ENCODE data around the gene ABR.

The ABR gene

DNA sequence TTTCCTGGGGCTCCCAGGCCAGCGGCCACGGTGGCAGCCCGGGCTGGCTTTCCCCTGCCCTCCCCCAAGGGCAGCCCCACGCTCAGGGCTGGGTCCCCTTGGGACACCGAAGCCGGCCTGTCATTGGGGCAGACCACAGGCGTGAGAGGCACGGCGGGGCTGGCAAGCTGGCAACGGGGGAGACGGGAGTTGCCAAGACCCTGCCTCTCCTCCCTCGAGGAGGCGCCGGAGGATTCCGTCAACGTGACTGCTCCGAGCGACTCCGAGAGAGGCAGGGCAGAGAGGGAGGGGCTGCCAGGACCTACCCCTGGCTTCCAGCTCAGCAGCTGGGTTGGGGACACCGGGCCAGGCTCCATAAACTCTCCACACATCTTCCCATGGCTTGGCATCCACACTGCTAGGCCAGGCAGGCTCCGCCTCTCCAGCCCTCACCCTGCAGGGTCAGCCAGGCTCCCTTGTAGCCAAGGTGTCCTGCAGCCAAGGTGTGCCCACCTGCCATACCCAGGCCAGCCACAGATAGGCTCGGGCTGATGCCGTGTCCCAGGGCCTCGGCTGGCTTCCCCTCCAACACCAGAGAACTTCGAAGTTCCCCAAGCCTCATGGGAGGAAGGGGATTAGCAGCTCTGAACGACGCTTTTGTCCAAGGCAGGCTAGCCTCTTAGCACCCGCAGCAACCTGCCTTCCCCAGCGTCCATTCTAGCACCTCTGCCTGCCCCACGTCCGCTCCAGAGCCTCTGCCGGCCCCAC is 157.3 kb downstream of the ABR start:
- no peak for DNase-seq

DNA sequence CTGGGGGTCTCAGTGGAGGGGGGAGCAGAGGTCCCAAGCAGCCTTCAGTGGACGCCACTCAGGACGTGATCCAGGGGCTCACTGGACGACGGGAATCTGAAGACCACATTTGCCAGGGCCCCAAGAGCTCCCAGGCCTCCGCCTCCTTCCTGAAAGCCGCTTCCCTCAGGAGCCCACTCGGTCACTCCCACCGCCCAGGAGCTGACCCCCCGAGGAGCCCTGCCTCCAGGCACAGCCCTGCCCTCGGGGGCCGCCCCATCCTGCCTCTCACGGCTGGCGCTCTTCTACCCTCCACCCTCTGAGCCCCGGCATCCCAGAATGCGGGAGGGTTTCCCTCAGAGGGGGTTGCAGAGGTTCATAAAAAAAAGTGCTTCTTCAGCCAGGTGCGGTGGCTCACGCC is 158.6 kb downstream of the ABR start:
- DNase-seq = no peak

GRCh38 chr17:1019451-1019850 is 160.3 kb downstream of the ABR start:
- no peak for DNase-seq

DNA sequence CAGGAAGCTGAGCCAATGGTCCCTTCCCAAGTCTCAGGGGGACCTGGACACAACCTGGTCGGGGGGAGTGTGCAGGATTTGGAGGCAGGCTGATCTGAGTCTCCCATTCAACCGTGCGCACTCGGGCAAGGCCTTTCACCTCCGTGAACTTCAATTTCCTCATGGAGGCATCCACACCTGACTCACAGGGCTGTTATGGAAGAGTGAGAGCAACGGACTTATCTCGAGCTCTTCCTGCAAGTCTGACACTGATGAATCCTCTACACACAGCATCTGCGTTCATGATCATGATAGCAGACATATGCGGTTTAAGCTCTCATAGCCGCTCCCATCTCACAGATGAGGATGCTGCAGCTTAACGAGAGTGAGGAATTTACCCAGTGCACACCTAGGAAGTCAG is 161.2 kb downstream of the ABR start:
- DNase-seq = no peak

DNA sequence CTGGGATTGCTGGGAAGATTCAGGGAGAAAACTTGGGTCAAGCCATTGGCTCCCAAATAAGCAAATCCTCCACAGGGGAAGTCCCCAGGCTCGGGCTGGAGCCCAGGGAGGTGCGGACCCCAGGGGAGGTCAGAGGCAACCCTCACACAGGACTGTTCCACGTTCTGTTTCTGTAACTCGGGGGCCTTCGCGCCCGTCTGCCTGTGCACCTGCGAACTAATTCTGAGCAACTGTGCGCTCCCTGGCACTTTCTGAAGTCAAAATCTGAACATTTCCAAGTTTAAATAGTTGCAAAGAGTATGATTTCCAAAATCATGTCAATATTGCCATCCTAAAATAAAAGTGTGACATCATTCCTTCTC is 166.1 kb downstream of the ABR start:
- no peak for DNase-seq

- no peak for DNase-seq
Observed at GRCh38 chr17:1012823-1013728, 166.7 kb downstream of the ABR start.

DNA sequence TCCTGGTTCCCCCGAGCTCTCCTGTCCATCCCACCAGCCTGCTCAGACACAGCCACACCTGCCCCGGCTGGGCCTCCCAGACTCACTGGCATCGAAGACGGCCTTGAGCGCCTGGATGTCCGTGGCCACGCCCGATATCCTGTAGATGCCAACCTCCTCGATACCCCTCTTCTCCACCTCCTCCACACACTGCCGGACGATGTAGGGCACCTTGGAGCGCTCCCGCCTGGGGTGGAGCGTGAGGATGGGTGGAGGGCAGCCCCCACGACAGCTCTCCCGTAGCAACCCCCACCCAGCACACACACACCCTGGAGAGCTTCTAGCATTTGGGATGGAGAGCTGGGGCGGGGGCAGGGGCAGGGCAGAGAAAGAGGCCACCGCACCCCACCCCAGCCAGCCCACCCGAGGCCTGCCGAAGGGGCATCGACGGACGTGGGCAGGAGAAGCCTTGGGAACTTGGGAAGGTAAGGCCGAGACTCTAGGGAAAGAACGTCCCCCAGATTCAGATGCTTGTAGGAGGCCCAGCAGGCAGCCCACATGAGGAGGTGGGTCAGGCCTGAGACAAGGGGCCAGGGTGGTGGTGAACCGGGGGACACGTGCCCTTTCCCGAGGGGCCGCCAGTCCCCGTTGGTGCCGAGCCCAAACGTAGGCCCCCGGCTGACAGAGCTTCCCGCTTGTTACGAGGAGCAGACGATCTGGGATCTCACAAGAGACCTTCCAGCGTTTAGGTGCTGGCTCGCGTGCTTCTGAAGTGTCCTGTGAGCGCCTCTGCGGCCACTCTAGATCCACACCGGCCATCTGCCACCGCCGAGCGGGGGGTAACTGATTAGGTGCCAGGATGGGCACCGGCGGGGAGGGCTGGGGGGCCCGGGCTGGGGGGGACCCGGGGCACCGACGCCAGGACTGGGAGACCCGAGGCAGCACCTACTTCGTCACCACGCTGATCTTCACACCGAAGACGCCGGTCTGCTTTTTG is 167.7 kb downstream of the ABR start:
- DNase-seq = no peak

- DNase-seq = no peak
Observed at GRCh38 chr17:1011138-1011537, 168.6 kb downstream of the ABR start.

GRCh38 chr17:1010586-1010985 is 169.2 kb downstream of the ABR start:
- DNase-seq = no peak

- DNase-seq = no peak
Observed at GRCh38 chr17:1010086-1010450, 169.7 kb downstream of the ABR start.

DNA sequence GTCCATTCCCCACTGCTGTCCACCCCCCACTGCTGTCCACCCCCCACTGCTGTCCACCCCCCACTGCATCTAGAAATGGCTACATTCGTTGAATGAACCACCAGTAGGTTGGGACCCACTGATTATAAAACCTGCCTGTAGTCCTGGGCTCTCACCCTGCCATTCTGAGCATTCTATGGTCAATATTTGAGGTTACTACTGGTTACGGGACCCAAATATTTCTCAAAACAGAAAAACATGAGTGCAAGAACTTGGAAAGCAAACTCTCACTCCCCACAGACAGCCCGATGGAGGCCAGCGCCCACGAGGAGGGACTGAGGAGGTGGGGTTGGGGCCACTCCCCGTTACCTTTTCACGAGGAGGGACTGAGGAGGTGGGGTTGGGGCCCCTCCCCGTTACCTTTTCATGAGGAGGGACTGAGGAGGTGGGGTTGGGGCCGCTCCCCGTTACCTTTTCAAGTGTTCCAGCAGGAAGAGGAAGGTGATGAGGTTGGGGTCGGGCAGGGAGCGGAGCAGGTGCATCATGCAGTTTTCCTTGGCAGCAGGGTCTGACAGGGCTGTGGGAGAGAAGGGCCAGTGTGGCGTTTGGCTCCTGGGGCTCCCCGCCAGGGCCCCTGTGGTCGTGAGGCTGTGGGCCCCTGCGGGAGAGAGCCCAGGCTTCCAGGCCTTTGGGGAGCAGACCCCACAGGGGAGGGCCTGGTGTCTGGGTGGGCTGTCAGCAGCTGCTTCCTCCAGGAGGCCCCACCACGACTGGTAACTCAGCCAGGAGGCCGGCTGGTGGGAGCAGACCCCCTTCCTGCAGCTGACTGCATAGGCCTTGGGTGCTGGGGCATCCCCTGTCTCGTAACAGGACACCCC is 170.3 kb downstream of the ABR start:
- no peak for DNase-seq

DNA sequence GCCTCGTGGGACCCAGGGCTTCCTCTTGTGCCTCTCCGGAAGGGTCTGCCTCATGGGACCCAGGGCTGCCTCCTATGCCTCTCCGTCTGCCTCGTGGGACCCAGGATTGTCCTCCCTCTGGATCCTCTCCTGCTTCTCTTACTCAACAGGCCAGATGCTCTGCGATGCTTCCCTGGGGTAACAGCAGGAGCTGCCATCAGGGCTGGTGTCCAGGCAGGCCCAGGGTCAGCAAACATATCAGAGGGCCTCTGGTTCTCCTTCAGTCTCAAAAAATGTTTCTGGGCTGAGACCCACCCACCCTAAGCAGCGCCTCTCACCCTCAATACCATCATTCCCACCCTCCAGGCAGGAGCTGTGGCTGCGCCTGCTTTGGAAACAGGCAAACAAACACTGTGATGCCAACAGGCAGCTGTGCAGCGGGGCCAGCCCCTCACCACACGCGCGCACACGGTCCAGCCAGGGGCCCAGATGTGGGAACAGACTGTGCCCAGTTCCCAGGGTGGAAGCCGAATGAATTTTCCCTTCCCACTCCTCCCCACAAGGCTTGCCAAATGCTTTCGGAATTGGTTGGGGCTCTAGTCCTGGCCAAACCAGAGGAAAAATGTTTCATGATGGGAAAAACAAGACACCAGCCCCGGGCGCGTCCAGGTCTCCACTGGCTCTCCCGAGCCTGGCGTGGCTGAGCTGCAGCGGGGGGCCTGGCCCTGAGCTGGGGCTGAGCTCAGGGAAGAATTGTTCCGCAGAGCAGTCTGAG is 171.6 kb downstream of the ABR start:
- DNase-seq = no peak

DNA sequence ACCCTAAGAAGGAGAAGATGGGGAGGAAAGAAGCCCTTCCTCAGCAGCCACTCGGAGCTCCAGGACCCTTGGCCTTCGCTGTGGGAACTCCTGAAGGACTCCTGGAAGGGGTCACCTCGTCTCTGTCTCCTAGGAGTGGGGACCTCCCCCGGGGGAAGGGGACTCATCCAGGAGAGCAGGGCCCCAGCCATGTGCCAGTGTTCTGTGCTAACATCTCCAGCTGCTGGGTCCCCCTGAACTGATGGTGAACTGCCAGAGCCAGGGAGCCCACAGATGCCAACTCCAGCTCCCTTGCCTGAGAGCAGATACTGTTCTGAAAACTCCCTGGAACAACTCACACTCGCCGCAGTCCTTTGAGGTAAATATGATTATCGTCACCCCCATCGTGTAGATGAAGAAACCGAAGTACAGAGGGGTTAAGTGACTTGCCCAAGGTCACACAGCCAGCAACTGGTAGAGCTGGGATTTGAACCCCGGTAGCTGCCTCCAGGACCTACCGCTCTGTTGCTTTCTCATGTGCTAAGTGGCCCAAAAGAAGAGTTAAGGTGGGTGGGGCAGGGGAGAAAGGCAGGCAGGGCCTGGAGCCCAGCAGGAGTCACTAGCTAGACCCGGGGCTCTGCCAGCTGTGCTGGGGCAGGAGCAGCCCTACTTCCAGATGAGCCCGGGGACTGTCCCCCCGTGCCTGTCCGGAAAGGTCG is 172.3 kb downstream of the ABR start:
- no peak for DNase-seq

- DNase-seq = no peak
Observed at GRCh38 chr17:1006054-1006453, 173.7 kb downstream of the ABR start.

- DNase-seq = peak; percentile 25
Observed at GRCh38 chr17:1005361-1005946, 174.3 kb downstream of the ABR start.

- no peak for DNase-seq
Observed at GRCh38 chr17:1004769-1005295, 174.9 kb downstream of the ABR start.

GRCh38 chr17:1003972-1004768 is 175.6 kb downstream of the ABR start:
- DNase-seq = no peak

DNA sequence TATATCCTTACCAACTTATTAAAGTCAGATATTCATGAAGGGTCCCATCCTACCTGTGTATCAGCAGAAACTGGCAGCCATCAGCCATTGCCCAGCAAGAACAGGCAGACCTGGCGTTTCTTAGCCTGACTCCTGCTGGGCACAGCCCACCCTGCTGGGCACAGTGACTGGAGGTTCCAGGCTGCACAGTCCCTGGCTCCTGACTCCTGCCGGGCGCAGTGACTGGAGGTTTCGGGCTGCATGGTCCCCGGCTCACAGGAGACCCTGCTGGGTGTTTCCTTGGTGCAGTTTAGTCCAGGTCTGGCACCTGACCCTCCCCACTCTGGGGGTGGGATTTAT is 176.2 kb downstream of the ABR start:
- no peak for DNase-seq

All from NCI-H2107 (cell line).